GM19452 (cell line): ENCODE data around the gene SVIL.
"Not testable (repeated sequence)": the region's sequence is repeated elsewhere in the genome, so short reads cannot be mapped to it uniquely, and the experiment has no call there.

Source experiments
- ATAC-seq: cut with Tn5 transposase; IDR thresholded peaks from one replicate; pipeline ENCODE4 v1.9.1; 2021; ENCODE audit not compliant: unreplicated experiment

Gene SVIL

DNA sequence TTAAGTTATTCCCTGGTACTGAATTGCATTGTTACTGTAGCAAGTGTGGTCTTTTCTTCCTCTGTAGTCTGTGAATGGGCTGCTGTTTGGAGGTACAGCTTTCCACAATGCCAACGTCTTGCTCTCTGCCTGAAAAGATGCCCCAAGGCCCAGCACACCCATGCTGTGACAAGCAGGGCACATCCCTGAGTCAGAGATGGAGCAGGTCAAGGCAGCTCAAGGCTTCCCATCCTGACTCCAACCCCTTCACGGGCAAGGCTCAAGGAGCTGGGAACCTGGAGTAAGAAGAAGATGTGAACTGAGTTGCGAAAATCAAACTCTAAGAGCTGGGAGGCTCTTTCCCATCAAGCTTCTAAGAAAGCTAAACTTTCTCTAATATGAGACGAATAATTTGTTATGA, 27.2 kb downstream of the SVIL start:
- ATAC-seq = no peak

DNA sequence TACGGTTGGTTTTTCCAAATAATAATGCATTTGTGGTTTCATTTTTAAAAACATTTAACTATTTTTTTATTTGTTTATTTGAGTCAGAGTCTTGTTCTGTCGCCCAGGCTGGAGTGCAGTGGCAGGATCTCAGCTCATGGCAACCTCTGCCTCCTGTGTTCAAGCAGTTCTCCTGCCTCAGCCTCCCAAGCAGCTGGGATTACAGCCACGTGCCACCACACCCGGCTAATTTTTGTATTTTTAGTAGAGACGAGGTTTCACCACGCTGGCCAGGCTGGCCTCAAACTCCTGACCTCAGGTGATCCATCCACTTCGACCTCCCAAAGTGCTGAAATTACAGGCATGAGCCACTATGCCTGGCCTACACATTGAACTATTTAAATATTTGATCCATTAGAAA, 28.1 kb downstream of the SVIL start:
- ATAC-seq = not testable (repeated sequence)

DNA sequence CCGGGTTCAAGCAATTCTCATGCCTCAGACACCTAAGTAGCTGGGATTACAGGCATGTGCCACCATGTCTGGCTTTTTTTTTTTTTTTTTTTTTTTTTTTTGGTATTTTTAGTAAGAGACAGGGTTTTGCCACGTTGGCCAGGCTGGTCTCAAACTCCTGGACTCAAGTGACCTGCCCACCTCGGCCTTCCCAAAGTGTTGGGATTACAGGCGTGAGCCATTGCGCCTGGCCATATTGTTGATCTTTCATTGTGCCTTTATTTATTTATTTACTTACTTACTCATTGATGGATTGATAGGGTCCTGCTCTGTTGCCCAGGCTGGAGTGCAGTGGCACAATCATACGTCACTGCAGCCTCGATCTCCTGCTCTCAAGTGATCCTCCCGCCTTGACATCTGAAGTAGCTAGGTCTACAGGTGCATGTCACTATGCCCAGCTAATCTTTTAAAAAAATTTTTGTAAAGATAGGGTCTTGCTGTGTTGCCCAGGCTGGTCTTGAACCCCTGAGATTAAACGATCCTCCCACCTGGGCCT, 30.4 kb downstream of the SVIL start:
- ATAC-seq = no peak

DNA sequence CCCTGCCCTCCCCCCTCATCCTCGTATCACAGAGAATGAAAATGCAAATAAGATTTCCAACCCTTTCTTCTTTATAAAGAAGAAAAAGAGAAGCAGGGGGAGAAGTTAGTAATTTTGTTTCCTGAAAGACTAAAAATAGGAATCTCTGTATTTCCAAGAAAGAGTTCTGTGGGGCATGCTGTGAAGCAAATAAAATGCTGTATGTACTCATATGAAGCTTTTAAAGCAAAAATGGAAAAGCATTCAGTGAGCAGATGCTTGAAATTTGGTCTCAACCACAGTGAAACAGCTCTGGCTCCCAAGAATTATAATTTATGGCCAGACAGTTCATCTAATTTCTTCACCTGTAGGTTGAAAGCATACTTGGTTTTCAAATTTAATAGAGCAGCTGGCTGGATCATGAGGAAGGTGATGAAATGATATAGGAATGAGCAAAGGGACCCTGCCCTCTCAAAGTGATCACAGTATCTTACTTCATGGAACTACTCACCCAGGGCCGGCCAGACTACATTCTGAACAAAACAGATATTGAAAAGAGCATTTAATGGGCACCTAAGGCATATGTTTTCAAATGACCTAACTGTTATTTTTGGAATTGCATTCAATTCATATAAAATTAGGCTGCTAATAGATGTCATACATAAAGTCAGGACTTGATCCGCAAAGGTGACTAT, 31.4 kb downstream of the SVIL start:
- no peak for ATAC-seq

DNA sequence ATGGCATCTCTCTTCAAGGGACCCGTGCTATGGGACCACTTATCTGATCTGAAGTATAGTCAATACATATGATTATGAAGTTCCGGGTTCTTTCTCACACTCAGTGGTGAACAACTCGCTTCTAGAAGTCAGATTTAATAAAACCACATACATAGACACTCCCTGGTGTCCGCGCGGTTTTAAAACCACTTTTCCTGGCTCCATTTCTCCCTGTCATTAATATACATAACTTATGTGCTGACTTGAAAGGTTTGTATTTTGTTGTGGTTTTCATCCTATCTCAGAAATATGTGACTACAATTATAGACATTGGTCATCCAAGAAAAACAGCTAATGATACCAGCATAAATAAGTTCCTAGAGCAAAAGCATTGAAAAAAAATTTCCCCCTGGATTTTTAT, 34.0 kb downstream of the SVIL start:
- no peak for ATAC-seq

DNA sequence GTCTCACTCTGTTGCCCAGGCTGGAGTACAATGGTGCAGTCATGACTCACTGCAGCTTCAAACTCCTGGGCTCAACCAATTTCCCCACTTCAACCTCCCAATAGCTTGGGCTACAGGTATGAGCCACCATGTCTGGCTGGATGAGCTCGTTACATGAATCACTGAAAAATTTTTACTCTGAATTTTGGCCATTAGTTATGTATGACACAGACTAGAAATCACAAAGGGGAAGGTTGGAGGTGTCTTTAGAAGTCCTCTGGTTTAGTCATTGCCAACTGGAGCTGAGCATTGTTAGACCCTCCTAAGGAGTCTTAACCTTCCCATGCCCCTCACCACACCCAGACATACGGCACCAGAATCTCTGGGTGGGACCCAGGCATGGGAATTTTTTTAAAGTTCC, 34.7 kb downstream of the SVIL start:
- no peak for ATAC-seq

DNA sequence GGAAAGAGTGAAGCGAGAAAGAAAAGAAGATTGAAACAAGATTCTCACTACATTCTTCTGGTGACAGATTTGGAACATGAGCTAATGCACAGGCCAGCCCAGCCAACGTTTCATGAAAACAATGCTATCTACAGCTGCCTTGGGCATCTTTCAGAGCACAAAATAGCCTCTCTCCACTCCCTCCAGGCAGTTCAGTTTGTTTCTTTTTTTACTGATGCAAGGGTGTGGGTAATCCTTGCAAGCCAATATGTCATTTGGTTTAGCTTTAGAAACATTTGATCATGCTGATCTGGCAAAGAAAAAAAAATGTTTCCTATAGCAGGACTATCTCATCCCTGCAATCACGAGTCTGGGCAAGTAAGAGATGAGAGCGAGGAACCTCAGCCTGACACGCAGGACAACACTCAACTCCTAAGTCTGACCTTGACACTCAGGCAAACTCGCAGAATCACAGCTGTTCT, 35.9 kb downstream of the SVIL start:
- ATAC-seq = no peak

DNA sequence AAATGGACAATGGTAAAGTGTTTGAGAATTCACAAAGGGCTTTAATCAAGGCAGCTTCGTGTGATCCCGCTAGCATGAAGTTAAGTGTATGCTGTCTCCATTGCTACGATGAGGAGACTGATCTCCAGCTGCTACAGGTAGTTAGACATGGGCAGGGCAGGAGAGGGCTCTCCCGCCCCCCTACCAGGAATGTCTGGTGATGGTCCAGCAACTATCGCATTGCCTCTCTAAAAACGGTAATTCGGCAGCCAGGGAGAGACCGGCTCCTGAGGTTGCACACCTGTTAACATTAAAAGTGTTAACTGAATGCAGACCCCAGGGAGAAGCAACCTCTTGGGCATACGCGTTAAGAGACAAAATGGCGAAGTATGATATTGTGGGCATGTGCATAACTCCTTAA, 37.9 kb downstream of the SVIL start:
- ATAC-seq = no peak

DNA sequence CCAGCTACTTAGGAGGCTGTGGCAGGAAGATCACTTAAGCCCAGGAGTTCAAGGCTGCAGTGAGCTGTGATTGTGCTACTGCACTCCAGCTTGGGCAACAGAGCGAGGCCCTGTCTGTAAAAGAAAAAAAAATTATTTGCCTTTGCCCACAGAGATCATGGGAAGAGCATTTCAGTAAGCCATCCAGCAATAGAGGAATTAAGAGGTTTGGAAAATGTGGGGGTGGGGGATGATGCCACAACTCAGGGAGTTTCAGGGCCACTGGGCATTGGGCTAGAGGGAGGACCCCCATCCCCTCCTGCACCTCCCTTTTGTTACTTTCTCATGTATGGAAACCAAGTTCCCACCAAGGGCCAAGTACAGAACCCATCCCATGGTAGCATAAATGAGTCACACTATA, 38.4 kb downstream of the SVIL start:
- no peak for ATAC-seq

DNA sequence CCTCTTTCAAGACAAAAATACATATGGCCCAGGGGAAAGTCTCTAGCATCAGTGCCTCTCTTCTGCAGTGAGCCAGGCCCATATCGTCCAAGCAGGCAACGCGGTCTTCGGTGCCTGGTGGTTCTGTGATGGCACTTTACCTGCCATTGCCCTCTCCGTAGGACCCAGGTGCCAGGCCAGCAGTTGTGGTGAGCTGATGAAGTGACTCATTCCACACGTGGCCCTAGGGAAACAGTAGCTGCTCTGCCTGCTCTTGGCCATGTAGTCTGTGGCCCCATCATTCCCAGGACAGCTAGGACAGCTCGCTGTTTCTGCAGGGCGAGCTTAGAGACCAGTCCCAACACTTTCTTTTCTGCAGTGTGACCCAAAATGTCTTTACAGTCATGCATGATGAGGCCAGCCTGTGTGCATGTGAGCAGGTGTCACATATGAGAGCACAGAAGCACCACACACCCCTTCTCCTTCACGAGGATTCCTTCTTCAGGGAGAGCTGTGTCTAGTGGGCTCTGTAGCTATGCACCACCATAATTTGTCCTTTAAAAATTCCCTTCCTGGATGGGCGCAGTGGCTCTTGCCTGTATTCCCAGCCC, 39.0 kb downstream of the SVIL start:
- ATAC-seq = no peak

DNA sequence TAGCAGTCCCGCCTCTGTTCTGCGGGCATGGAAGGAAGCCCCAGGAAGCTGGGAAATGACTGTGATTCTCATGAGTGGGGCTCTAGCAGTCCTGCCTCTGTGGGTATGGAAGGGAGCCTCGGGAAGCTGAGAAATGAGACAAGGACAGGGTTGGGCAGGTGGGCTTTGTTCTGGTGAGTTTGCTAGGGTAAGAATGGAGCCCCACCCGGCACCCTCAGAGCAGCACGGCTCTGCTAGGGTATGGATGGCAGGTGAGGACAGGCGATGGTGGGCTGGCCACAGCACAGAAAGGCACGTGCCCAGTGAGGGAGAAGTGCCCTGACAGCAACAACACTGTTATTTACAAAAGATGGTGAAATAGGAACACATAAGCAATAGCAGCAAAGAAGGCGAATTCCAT, 39.6 kb downstream of the SVIL start:
- ATAC-seq = no peak

DNA sequence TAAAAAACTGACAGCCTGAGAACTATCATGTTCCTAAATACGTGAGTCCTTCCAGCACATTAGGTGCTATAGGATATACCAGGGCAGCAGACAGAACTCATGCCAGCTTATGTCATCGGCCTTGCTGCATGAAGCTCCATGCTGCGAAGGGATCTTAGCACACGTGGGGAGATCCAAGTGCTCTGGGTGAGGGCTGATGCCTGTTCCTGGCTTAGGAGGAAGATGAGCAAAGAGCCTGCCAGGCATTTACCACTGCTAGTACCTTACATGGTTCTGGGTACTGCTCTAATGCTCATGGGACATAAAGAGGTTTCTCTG, 43.2 kb downstream of the SVIL start:
- ATAC-seq = no peak

DNA sequence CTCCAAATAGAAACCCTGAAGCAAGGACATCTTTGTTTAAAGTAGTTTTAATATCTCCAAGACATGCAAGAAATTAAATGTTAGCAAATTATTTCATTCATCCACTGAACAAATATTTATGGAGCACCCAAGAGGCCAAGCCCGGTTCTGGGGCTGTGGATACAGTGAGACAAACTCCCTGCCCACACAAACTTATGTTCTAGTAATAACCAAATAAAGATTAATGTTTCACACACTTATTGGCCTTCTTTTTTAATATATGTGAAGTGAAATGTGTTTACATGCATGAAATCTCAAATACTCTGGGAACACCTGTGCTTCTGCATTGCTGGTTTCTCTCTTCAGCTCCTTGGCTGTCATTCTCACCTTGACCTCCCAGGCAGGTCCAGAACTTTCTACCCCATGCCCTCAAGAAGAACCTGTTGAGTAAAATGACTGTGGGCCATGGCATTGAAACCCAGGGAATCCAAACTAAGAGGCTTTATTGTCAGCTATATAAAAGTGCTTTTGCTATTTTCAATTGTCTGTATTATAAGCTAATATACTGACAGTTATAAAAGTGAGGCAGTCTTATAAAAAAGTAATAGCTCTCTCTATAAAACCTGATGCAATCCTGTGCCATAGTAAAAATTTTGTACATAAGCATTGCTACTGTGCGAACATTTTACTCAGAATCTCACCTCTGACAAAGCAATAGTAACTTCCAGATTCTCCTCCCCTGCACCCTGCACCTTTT, 43.7 kb downstream of the SVIL start:
- ATAC-seq = no peak

DNA sequence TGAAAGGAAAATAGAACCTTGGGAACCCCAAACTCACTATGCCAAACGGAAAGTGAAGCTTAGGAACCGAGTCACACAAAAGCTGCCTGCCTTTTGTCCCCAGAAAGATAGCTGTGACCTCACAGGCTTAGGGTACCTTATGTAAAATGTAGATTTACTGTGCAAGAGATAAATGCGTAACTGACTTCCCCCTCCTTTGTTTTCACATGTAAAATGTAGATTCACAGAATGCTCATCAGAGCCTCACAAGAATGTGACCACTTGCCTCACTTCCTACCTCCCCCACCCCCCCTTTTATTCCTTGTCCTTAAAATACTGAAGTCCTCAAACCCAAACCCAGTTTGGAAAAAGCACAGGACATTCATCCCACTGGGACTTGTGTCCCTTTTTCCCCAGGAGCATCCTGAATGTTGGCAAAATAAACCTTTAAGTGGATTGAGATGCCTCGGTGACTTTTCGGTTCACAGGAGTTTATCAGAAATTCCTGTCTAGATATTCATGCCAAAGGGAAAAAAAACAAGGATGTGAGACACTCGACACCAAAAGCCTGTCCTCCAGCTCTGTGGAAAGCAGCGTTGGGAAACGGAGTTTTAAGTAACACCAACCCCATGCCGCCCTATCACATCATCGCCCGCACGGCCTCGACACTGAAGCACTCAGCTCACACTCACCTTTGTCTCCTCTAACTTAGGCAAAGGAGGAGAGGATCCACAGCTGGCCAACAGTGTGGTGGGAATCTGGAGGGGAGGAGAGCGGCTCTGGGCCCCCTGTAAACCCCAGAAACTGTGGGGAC, 45.9 kb downstream of the SVIL start:
- no peak for ATAC-seq

DNA sequence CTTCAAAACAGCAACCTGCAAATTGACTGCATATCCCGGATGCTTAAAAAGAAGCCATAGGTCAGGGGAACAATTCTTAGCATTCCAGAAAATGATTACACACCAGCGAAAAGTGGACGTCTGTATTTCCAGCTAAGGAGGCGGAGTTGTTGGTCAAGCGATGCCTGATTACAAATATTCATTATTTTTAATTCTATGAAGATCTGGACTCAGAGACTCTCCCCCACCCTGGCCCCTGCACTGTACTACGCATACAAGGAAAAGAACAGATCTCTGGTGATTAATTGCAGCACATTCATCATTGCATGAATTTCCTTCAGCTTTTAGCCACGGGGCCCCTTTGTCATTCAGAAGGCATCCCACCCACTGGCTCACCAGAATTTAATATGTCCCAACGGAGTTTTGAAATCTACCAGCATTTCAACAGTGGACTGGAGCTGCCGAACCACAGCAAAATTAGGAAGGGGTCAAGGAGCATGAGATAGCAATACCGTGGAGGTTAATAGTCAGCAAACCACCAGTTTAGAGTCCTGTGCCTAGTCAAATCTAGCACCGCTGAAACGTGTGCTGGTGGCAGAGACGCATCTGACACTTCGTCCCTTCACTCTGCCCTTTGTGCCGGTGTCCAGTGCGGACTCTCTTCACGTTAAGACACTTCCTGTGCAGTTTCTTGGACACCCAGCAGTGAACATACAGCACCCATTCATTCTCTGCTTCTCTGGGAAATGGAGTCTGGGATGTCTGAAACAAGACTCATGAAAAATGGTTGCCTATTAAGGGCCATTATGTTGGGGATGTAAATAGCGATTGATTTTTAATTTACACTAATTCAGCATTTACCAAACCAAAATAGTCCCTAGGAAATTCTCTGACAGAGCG, 46.8 kb downstream of the SVIL start:
- not testable (repeated sequence) for ATAC-seq

DNA sequence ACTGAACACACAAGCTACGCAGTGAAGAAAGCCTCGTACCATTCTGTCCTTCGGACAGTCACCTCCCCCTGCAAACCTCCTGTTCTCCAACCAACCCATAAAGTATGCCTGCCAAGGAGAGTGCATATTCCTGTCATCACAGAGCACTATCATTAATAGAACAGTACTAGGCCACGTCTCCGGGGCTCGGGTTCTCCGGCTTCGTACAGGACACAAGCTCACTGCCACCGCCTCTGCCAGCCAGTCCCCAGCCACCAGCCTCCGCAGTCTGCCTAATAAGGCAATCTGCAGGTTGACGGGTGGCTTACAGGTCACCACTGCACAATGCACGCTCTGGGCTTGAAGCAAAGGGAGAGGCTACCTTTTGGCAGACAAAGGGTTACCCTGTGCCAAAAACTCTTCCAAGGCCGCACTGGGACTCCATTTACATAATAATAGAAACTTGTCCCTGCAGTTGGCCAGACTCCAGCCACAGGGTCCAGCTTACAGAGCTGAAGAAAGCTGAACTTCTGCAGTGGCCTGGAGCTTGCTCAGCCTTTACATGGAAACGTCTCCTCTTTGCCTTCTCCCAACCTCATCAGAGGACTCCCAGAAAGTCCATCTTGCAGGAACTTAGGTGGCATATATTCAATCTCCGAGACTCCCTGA, 47.5 kb downstream of the SVIL start:
- ATAC-seq = not testable (repeated sequence)

DNA sequence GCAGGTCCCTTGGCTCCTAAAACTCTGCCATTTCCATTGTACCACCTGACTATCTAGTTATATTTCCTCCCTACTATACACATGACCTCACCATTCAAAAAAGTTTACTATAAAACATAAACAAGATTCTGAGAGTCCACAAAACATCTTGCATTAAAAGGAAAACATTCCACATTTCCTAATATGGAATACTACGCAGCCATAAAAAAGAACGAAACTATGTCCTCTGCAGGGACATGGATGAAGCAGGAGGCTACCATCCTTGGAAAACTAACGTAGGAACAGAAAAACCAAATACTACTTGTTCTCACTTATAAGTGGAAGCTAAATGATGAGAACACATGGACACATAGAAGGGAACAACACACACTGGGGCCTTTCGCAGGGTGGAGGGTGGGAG, 48.3 kb downstream of the SVIL start:
- ATAC-seq = no peak

DNA sequence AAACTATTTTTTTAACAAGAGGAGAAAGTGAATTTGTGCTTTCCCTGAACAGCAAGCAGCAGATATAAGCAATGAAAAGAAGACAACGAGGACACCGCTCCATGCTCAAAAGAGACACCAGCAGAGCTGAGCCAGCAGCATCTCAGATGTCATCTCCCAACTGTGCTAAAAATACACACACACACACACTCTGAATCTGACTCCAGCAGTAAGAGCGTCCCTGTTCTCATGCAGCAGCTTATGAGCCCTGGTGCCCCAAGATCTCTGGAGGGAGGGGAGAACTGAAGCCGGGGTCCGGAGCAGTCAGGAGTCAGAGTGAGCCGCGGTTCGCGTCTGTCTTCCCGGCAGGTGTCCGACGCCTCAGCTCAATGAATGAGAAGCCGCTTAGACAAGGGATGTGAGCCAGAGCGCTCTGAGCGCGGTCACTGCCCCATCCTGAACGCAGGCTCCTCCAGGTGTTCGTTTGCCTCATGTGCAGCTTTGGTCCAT, 49.2 kb downstream of the SVIL start:
- no peak for ATAC-seq

DNA sequence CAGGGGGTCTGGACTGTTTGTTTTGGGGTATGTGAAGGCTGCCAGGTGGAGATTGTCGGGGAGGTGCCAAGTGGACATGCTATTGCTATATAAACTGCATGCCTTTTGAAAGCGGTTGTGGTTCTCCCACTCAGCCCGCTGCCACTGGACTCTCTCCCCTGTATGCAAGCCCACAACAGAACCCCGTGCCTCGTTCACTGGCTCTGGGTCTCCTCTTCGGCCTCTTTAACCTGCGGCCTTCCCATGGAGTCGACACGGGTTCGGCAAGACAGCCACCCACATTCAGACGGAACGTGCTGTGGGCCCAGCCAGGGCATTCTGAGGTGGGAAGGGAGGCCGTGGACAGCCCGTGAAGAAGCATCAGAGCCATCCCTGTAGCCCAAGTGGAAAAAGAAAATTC, 50.3 kb downstream of the SVIL start:
- ATAC-seq = no peak

DNA sequence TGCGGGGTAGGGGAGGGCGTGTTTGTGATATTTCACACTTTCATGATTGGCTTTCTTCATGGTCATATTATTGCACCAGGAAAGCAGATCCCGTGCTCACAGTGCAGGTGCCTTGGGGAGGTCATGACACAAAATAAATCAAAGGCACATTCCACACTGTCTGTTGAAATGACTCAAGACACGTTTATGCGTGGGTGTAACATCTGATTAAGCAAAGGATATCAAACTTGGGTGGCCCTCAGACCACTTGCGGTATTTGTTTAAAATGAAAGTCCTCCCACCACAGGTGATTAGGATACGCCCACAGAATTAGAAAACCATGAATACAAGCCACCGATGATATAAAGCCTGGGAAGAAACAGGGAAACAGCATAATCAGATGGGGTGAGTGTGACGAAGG, 51.1 kb downstream of the SVIL start:
- ATAC-seq = no peak
